Right cardiac atrium (tissue), 5 donors: Measurements from ENCODE around the gene GRM4. TPM values are rescaled to one million over a fixed set of nuclear protein-coding genes. Genes with fewer than 3 reads are reported as not detected.
A peak's percentile ranks its signal among the peaks of the same experiment; 100 is the strongest.

ENCODE experiments used
- ATAC-seq, 2 donors: fragments of 200-7000 bp; cut with Tn5 transposase; one replicate each; pipeline versions ENCODE4 v1.8.0 to v1.9.1; 2020; ENCODE audit warnings: moderate library complexity in 2 of 2, mild to moderate bottlenecking in 1 of 2
- DNase-seq, 3 donors: peaks; one replicate each; pipeline ENCODE4 v3.0.0-alpha.2; 2020
- H3K27ac ChIP-seq: one replicate; pipeline ENCODE4 v1.5.1; 2013; ENCODE audit warnings: mild to moderate bottlenecking, low read length, control low read depth, moderate library complexity
- H3K27me3 ChIP-seq: one replicate; pipeline ENCODE4 v1.6.1; 2013; ENCODE audit not compliant: control insufficient read depth, insufficient read depth
- H3K4me1 ChIP-seq: one replicate; pipeline ENCODE4 v1.6.1; 2013; ENCODE audit warnings: low read length; ENCODE audit not compliant: control insufficient read depth, insufficient read depth
- H3K4me3 ChIP-seq: one replicate; pipeline ENCODE4 v1.5.1; 2013; ENCODE audit warnings: low read length, control low read depth
- H3K9me3 ChIP-seq: one replicate; pipeline ENCODE4 v1.6.1; 2013; ENCODE audit warnings: low read length; ENCODE audit not compliant: control insufficient read depth
- WGBS: extraction: QIAGEN DNeasy Blood & Tissue Kit; methylation state at CpG from one replicate; pipeline ENCODE4 v1.1.7; 2013; 5-methylcytosine and 5-hydroxymethylcytosine counted together
- intact Hi-C, 4 donors: fragments of 100-400 bp; cut with DNase I; formaldehyde crosslinking; loops; one replicate each; pipeline versions ENCODE4 v1.11.0 to v1.14.0; 2022 to 2023
- polyA plus RNA-seq: library from polyadenylated mRNA; stranded (reverse); fragments of 200-250 nt; gene quantifications from one replicate; pipeline ENCODE4 v1.2.3, GENCODE V29; 2013
- total RNA-seq, 4 donors: library from RNA; stranded (reverse); fragmentation: NEBNext Ultra II Directional; extraction: Animal tissue kit (Norgen Biotek cat#: 25700); gene quantifications; one replicate each; pipeline ENCODE4 v1.2.1, GENCODE V29; 2021
- donor health status: healthy with polysubstance abuse.
- donor health status: DM: no; HTN: yes; CAD: no.
- donor health status: DM: no; HTN: no; CAD: no.
- donor health status: DM: no; HTN: yes; CAD: no; lungs with severe emphysema.
- donor health status: DM: yes; HTN: yes; CAD: no.

The GRM4 gene
- total and polyA plus RNA-seq, 5 donors, result not detected

- DNase-seq (peak; percentile 42 to 82 (median 81)), ATAC-seq (peak; percentile 12 to 42)
- Histone ChIP-seq H3K4me1 (no peaks in the 10 kb centered on the region), H3K4me3 (no peak overlapping the region), H3K9me3 (no peaks in the 10 kb centered on the region), H3K27ac (no peak overlapping the region), H3K27me3 (no peaks in the 10 kb centered on the region)
- 52% methylated on average over 17 of the region's 17 CpGs for WGBS
- intact Hi-C loops, result loop anchor here in 3 of 4 donors (5.0 to 10.0 kb wide), 3 partner anchors 253 to 260 kb away; no protein-coding TSS in a partner anchor
Measured at GRCh38 chr6:34027445-34027936, 118.4 kb downstream of the GRM4 start.

GRCh38 chr6:34025861-34026260 lies 120.0 kb downstream of the GRM4 start:
- no peaks in the 10 kb centered on the region for H3K9me3 ChIP-seq
- intact Hi-C loops, result loop anchor here in 3 of 4 donors (5.0 to 10.0 kb wide), 3 partner anchors 251 to 259 kb away; no protein-coding TSS in a partner anchor
- H3K4me3 ChIP-seq, result no peak overlapping the region
- no peak overlapping the region for H3K27ac ChIP-seq
- ATAC-seq (no peak), DNase-seq (peak in 1 of 3 donors; percentile 19)
- no peaks in the 10 kb centered on the region for H3K4me1 ChIP-seq
- no peaks in the 10 kb centered on the region for H3K27me3 ChIP-seq
- 34% methylated on average over 8 of the region's 8 CpGs for WGBS

GRCh38 chr6:34025112-34025807 lies 120.6 kb downstream of the GRM4 start:
- Histone ChIP-seq H3K9me3 (no peaks in the 10 kb centered on the region), H3K4me3 (no peak overlapping the region), H3K27me3 (no peaks in the 10 kb centered on the region), H3K27ac (no peak overlapping the region), H3K4me1 (no peaks in the 10 kb centered on the region)
- intact Hi-C loops, result loop anchor here in 3 of 4 donors (5.0 to 10.0 kb wide), 3 partner anchors 250 to 258 kb away; no protein-coding TSS in a partner anchor
- 60% methylated on average over 8 of the region's 8 CpGs for WGBS
- DNase-seq, result peak in 1 of 3 donors; percentile 13
- no peak for ATAC-seq

- DNase-seq (no peak), ATAC-seq (no peak)
- no peaks in the 10 kb centered on the region for H3K9me3 ChIP-seq
- H3K27ac ChIP-seq, result no peak overlapping the region
- H3K27me3 ChIP-seq, result no peaks in the 10 kb centered on the region
- no peaks in the 10 kb centered on the region for H3K4me1 ChIP-seq
- no peak overlapping the region for H3K4me3 ChIP-seq
- 69% methylated on average over 9 of the region's 9 CpGs for WGBS
- intact Hi-C loops, result loop anchor here in 1 of 4 donors (10.0 kb wide), 1 partner anchor 248 kb away; no protein-coding TSS in a partner anchor
Measured at GRCh38 chr6:34022873-34023255, 123.0 kb downstream of the GRM4 start.

GRCh38 chr6:34022250-34022872 lies 123.5 kb downstream of the GRM4 start:
- DNase-seq, result no peak
- no peak for ATAC-seq
- Histone ChIP-seq H3K27me3 (no peaks in the 10 kb centered on the region), H3K4me1 (no peaks in the 10 kb centered on the region), H3K27ac (no peak overlapping the region), H3K9me3 (no peaks in the 10 kb centered on the region), H3K4me3 (no peak overlapping the region)
- intact Hi-C loops, result loop anchor here in 1 of 4 donors (10.0 kb wide), 1 partner anchor 248 kb away; no protein-coding TSS in a partner anchor
- 61% methylated on average over 22 of the region's 22 CpGs for WGBS

GRCh38 chr6:34021554-34022190 lies 124.2 kb downstream of the GRM4 start:
- intact Hi-C loops, result loop anchor here in 1 of 4 donors (10.0 kb wide), 1 partner anchor 247 kb away; no protein-coding TSS in a partner anchor
- ATAC-seq (no peak), DNase-seq (no peak)
- Histone ChIP-seq H3K4me3 (no peak overlapping the region), H3K9me3 (no peaks in the 10 kb centered on the region), H3K27me3 (no peaks in the 10 kb centered on the region), H3K27ac (no peak overlapping the region), H3K4me1 (no peaks in the 10 kb centered on the region)
- 69% methylated on average over 19 of the region's 19 CpGs for WGBS

GRCh38 chr6:34020807-34021553 lies 124.9 kb downstream of the GRM4 start:
- Histone ChIP-seq H3K27ac (no peak overlapping the region), H3K4me3 (no peak overlapping the region), H3K9me3 (no peaks in the 10 kb centered on the region), H3K4me1 (no peaks in the 10 kb centered on the region), H3K27me3 (no peaks in the 10 kb centered on the region)
- ATAC-seq (no peak), DNase-seq (no peak)
- WGBS, result 77% methylated on average over 17 of the region's 17 CpGs
- intact Hi-C loops, result loop anchor here in 1 of 4 donors (10.0 kb wide), 1 partner anchor 246 kb away; no protein-coding TSS in a partner anchor

GRCh38 chr6:34020278-34020677 lies 125.6 kb downstream of the GRM4 start:
- ATAC-seq (no peak), DNase-seq (peak in 1 of 3 donors; percentile 7)
- intact Hi-C loops, result loop anchor here in 1 of 4 donors (10.0 kb wide), 1 partner anchor 245 kb away; no protein-coding TSS in a partner anchor
- Histone ChIP-seq H3K4me3 (no peak overlapping the region), H3K4me1 (no peaks in the 10 kb centered on the region), H3K27ac (no peak overlapping the region), H3K9me3 (no peaks in the 10 kb centered on the region), H3K27me3 (no peaks in the 10 kb centered on the region)
- WGBS, result 91% methylated on average over 5 of the region's 5 CpGs

- WGBS, result 69% methylated on average over 7 of the region's 7 CpGs
- no peaks in the 10 kb centered on the region for H3K4me1 ChIP-seq
- no peak for DNase-seq
- no peak overlapping the region for H3K27ac ChIP-seq
- intact Hi-C loops, result no loop called here
- ATAC-seq, result no peak
- no peak overlapping the region for H3K4me3 ChIP-seq
- no peaks in the 10 kb centered on the region for H3K9me3 ChIP-seq
- no peaks in the 10 kb centered on the region for H3K27me3 ChIP-seq
Measured at GRCh38 chr6:34018961-34019606, 126.8 kb downstream of the GRM4 start.

- no peak overlapping the region for H3K27ac ChIP-seq
- no peak overlapping the region for H3K4me3 ChIP-seq
- intact Hi-C loops, result no loop called here
- H3K4me1 ChIP-seq, result no peaks in the 10 kb centered on the region
- H3K27me3 ChIP-seq, result no peaks in the 10 kb centered on the region
- 74% methylated on average over 6 of the region's 6 CpGs for WGBS
- H3K9me3 ChIP-seq, result no peaks in the 10 kb centered on the region
- DNase-seq, result no peak
- ATAC-seq, result no peak
Measured at GRCh38 chr6:34018026-34018425, 127.9 kb downstream of the GRM4 start.
